HG03575 (cell line): ENCODE data around the gene AHRR.
"Not testable (repeated sequence)": the region's sequence is repeated elsewhere in the genome, so short reads cannot be mapped to it uniquely, and the experiment has no call there.

ENCODE experiments used
- ATAC-seq: cut with Tn5 transposase; IDR thresholded peaks from one replicate; pipeline ENCODE4 v1.9.1; 2021; ENCODE audit not compliant: unreplicated experiment, insufficient number of reproducible peaks, low FRiP score; ENCODE audit errors: extremely low read depth

Gene AHRR

GRCh38 chr5:372556-372995 lies 51.1 kb downstream of the AHRR start:
- ATAC-seq, result no peak

- ATAC-seq, result no peak
These were observed 51.6 kb downstream of the AHRR start for GRCh38 chr5:372996-373709.

GRCh38 chr5:373710-374602 lies 52.4 kb downstream of the AHRR start:
- no peak for ATAC-seq

- ATAC-seq, result no peak
These were observed 53.3 kb downstream of the AHRR start for GRCh38 chr5:374631-375335.

- no peak for ATAC-seq
These were observed 53.9 kb downstream of the AHRR start for GRCh38 chr5:375336-375920.

- no peak for ATAC-seq
These were observed 54.6 kb downstream of the AHRR start for GRCh38 chr5:375921-376798.

GRCh38 chr5:376799-377325 lies 55.3 kb downstream of the AHRR start:
- no peak for ATAC-seq

- no peak for ATAC-seq
These were observed 55.9 kb downstream of the AHRR start for GRCh38 chr5:377326-377981.

GRCh38 chr5:378301-378891 lies 56.9 kb downstream of the AHRR start:
- no peak for ATAC-seq

- ATAC-seq, result no peak
These were observed 57.6 kb downstream of the AHRR start for GRCh38 chr5:378976-379742.

GRCh38 chr5:380701-381309 lies 59.3 kb downstream of the AHRR start:
- ATAC-seq, result no peak

- no peak for ATAC-seq
These were observed 61.6 kb downstream of the AHRR start for GRCh38 chr5:383066-383465.

- no peak for ATAC-seq
These were observed 62.1 kb downstream of the AHRR start for GRCh38 chr5:383621-384020.

GRCh38 chr5:384576-384975 lies 63.1 kb downstream of the AHRR start:
- ATAC-seq, result not testable (repeated sequence)

GRCh38 chr5:385321-385720 lies 63.8 kb downstream of the AHRR start:
- ATAC-seq, result no peak
